Measurements from ENCODE around the gene EPHA5. TPM values are rescaled to one million over a fixed set of nuclear protein-coding genes. Genes with fewer than 3 reads are reported as not detected.

Gene EPHA5
- total RNA-seq, 1 experiment from 2014 or later = 14.2 TPM

DNA sequence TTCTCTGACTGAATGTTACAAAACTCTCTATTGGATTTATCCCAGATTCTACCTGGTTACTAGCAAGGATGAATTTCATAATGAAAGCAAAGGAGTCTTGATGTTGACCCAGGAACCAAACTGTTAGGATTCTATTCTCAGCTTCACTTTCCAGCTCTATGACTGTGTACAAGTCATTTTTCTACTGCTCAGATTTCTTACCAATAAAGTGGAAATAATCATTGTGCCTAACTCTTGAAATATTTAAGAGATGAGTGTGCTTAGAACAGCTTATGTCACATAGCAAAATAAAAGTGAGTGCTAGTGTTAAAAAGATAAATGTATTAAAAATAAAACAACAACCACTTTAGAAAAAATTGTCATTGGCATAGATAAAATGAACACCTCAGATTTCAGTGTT is 45.6 kb downstream of the EPHA5 start:
- no peak for DNase-seq (ENCODE audit: low spot score)

DNA sequence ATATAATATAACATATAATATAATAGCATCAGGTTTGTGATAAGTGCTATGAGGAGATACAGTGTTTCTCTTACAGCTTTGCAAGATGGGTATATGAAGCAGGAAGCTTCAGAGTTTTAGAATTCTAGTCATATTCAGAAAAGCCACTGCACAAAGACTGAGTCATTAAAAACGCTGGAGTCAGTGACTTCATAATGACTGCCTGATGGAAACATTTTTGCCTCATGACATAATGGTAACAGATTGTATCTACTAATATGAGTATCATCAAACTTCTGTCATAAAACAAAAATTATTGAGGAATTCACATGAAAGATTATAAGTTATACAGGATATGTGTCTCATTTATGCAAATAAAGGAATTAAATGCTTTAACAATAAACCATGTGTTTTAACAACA is 46.8 kb downstream of the EPHA5 start:
- peak; percentile 53 for DNase-seq (ENCODE audit: low spot score)

DNA sequence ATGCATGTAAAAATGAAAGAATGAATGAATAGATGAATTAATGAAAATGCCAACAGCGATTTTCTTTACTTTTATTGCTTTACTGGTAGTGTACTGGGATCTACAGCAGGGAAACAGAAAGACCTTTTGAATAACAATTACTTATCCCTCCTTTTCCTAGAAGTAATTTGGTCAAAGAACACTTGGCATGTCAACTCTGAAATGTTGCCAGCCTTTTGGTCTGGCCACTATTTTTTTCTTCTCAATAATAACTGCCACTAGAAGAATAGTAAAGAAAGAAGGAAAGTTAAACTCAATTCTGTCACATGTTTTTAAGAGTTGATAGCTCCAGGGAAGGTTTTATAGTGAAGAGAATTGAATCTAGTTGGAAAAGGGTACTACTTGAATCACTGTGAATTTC is 52.9 kb downstream of the EPHA5 start:
- DNase-seq (ENCODE audit: low spot score) = no peak

DNA sequence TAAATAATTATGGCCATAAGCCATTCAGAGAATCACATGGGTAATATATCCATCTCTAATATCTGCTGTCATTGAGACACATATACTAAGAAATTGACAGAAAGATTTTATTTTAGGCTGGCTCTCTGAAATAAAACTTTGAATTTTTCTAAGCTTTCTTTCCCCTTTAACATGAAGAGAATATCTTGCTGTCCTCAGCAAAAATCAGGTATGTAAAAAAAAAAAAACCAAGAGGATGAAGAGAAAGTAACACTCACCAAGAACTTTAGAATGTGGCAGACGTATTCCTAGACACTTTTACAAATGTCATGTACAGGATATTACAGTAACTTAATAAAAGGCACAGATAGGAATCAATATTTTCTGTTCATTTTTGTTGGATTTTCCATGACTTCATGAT is 65.8 kb downstream of the EPHA5 start:
- DNase-seq (ENCODE audit: low spot score) = no peak

GRCh38 chr4:65600656-65601055 is 69.6 kb downstream of the EPHA5 start:
- DNase-seq (ENCODE audit: low spot score) = no peak

GRCh38 chr4:65599340-65599739 is 70.9 kb downstream of the EPHA5 start:
- no peak for DNase-seq (ENCODE audit: low spot score)

DNA sequence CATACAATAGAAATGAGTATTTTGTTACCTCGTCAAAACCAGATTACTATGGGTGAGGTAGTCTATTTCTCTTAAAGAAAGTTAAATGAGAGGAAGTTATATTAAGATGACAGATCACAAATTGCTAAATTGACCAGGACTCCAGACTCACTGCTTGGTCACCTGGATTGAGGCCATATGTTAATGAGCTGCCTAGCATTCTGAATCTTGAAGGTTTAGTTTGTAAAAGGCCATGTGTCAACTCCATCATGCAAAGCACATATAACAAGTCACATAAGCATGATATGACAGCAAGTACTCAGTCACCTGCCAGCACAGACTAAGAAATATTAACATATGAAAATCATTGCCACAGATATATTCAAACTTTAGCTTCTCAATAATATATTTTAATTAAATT is 72.6 kb downstream of the EPHA5 start:
- DNase-seq (ENCODE audit: low spot score) = no peak

GRCh38 chr4:65592089-65592488 is 78.2 kb downstream of the EPHA5 start:
- DNase-seq (ENCODE audit: low spot score) = no peak

- DNase-seq (ENCODE audit: low spot score) = no peak
Observed at GRCh38 chr4:65589921-65590320, 80.4 kb downstream of the EPHA5 start.

DNA sequence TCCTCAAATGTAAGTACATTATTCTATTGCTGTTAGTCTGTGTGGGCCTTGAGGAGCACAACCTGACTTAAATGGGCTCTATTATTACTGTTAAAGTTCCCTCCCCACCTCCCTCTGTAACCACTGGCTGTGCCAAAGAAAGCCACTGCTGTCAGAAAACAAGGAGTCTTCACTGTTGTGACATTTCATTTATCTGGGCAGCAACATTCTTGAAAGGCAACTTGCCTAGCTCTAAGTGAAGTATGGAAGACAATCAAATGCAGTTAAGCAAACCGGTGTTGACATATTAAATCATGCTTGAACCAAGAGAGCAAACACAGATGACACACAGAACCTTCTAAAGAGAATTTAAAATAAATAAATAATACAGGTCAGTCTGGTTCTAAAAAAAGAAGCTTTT is 81.0 kb downstream of the EPHA5 start:
- no peak for DNase-seq (ENCODE audit: low spot score)

DNA sequence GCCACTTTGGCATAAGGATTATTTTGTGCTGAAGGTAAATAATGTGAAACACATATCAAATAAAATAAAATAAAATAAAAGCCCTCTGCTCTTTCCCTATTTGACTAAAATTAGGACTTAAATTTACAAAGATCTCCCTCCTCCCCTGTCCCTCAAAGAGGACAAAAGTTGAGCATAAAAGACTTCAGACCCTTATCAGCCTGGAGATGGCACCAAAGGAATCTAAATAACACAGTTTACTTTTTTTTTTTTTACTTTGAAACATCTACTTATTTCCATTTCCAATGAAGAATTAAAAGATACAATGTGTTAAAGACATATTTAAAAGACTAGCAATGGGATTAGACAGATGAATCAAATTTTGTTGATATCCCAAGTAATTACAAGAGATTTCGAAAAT is 89.7 kb downstream of the EPHA5 start:
- no peak for DNase-seq (ENCODE audit: low spot score)

- no peak for DNase-seq (ENCODE audit: low spot score)
Observed at GRCh38 chr4:65566473-65566872, 103.8 kb downstream of the EPHA5 start.

- no peak for DNase-seq (ENCODE audit: low spot score)
Observed at GRCh38 chr4:65561164-65561563, 109.1 kb downstream of the EPHA5 start.

GRCh38 chr4:65559270-65559669 is 111.0 kb downstream of the EPHA5 start:
- DNase-seq (ENCODE audit: low spot score) = no peak

- DNase-seq (ENCODE audit: low spot score) = no peak
Observed at GRCh38 chr4:65552057-65552456, 118.2 kb downstream of the EPHA5 start.

DNA sequence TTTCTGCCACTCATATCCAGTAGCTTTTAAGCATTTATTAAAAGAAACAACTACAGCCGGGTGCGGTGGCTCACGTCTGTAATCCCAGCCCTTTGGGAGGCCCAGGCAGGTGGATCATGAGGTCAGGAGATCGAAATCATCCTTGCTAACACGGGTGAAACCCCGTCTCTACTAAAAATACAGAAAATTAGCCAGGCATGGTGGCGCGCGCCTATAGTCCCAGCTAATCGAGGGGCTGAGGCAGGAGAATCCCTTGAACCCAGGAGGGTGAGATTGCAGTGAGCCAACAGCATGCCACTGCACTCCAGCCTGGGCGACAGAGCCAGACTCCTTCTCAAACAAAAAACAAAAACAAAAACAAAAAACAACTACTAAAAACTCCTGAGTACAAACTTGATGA is 119.8 kb downstream of the EPHA5 start:
- no peak for DNase-seq (ENCODE audit: low spot score)

DNA sequence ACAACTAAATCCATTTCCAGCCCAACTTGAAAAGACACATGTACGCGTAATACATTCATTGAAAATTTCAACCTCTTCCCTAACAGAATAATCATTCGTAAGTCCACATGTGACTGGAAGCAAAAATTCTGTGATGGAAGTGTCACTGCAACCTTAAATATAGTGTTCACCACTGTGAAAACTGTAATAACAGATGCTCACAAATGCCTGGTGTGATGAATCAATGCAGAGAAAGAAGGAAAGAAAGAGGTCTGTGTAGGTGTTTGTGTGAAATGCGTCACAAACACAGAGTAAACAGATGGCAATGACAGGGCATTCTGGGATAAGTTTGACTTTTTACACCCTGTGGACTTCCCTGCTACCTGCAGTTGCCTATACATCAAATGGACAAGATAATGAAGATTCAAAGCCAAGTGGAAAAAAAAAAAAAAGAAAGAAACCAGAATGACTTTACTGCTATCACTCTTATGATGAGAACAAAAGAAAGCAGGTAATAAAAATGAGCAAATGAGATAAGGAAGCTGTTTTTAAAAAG is 123.3 kb downstream of the EPHA5 start:
- DNase-seq (ENCODE audit: low spot score) = no peak

GRCh38 chr4:65538571-65538970 is 131.7 kb downstream of the EPHA5 start:
- DNase-seq (ENCODE audit: low spot score) = peak; percentile 43

GRCh38 chr4:65535113-65535512 is 135.2 kb downstream of the EPHA5 start:
- peak; percentile 36 for DNase-seq (ENCODE audit: low spot score)

- DNase-seq (ENCODE audit: low spot score) = no peak
Observed at GRCh38 chr4:65521666-65522065, 148.6 kb downstream of the EPHA5 start.

DNA sequence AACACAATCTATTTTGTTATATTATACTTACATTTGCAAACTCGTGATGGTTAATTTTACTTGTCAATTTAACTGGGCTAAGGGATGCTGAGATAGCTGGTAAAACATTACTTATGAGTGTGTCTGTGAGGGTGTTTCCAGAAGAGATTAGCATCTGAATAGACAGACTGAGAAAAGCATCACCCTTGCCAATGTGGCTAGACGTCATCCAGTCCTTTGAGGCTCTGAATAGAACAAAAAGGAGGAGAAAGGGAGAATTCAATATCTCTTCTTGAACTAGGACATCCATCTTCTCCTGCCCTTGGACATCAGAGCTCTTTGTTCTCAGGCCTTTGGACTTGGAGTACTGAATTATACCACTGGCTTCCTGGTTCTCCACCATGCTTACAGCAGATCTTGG is 154.6 kb downstream of the EPHA5 start:
- no peak for DNase-seq (ENCODE audit: low spot score)

- DNase-seq (ENCODE audit: low spot score) = peak; percentile 41
Observed at GRCh38 chr4:65510976-65511375, 159.3 kb downstream of the EPHA5 start.

- peak; percentile 87 for DNase-seq (ENCODE audit: low spot score)
Observed at GRCh38 chr4:65508168-65508567, 162.1 kb downstream of the EPHA5 start.

DNA sequence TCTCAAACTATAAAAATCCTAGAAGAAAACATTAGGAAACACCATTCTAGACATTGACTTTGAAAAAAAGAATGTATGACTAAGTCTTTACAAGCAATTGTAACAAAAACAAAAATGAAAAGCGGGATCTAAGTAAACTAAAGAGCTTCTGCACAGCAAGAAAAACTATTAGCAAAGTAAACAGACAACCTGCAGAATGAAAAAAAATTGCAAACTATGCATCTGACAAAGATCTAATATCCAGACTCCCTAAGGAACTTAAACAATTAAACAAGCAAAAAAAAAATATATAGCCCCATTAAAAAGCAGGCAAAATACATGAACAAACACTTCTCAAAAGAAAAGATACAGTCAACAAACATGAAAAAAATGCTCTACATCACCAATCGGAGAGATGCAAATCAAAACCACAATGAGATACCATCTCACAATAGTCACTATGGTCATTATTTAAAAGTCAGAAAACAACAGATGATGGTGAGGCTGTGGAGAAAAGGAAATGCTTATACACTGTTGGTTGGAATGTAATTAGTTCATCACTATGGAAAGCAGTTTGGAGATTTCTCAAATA is 168.1 kb downstream of the EPHA5 start:
- DNase-seq (ENCODE audit: low spot score) = peak; percentile 83
